ENCODE measurements around the gene TRMT1. TPM values are rescaled to one million over a fixed set of nuclear protein-coding genes. Genes with fewer than 3 reads are reported as not detected.

The TRMT1 gene
- total RNA-seq, 2 experiments from 2014 or later = 29.4 to 29.7 TPM

GRCh38 chr19:13095934-13096927 is 20.3 kb downstream of the TRMT1 start:
- Mint-ChIP-seq H3K27me3 (peaks cover 34% of the 10 kb centered on the region), H3K4me1 (peaks cover 47% of the 10 kb centered on the region), H3K36me3 (ENCODE audit: low read depth) (peaks cover 8% of the 10 kb centered on the region), H3K27ac (no peak overlapping the region), H3K4me3 (no peak overlapping the region), H3K9me3 (peaks cover 4% of the 10 kb centered on the region)
- ChIA-PET CTCF (interaction anchor here (0.6 to 4.4 kb wide), 7 partner anchors 9 to 211 kb away, joined by 3 to 67 read pairs (median 3); no protein-coding TSS in a partner anchor), POLR2A (interaction anchor here (1.1 to 2.3 kb wide), 2 partner anchors 57 to 130 kb away, joined by 3 to 8 read pairs; no protein-coding TSS in a partner anchor)
- peak; percentile 22 for DNase-seq

GRCh38 chr19:13095393-13095784 is 21.2 kb downstream of the TRMT1 start:
- Mint-ChIP-seq H3K27me3 (peaks cover 34% of the 10 kb centered on the region), H3K9me3 (peaks cover 4% of the 10 kb centered on the region), H3K4me1 (peaks cover 44% of the 10 kb centered on the region), H3K36me3 (ENCODE audit: low read depth) (peaks cover 8% of the 10 kb centered on the region), H3K4me3 (no peak overlapping the region), H3K27ac (no peak overlapping the region)
- POLR2A ChIA-PET = interaction anchor here (1.1 to 2.3 kb wide), 3 partner anchors 34 to 130 kb away, joined by 3 to 8 read pairs (median 4); no protein-coding TSS in a partner anchor
- DNase-seq = no peak
- CTCF ChIA-PET = interaction anchor here (1.3 to 4.4 kb wide), 8 partner anchors 9 to 130 kb away, joined by 3 to 67 read pairs (median 8); no protein-coding TSS in a partner anchor

- no peak overlapping the region for H3K4me3 Mint-ChIP-seq
- DNase-seq = peak; percentile 24
- peaks cover 34% of the 10 kb centered on the region for H3K27me3 Mint-ChIP-seq
- CTCF ChIA-PET = interaction anchor here (1.2 to 4.4 kb wide), 10 partner anchors 10 to 130 kb away, joined by 3 to 67 read pairs (median 7); no protein-coding TSS in a partner anchor
- H3K4me1 Mint-ChIP-seq = peaks cover 39% of the 10 kb centered on the region
- peaks cover 4% of the 10 kb centered on the region for H3K36me3 Mint-ChIP-seq (ENCODE audit: low read depth)
- no peak overlapping the region for H3K27ac Mint-ChIP-seq
- POLR2A ChIA-PET = interaction anchor here (0.9 to 2.3 kb wide), 4 partner anchors 34 to 118 kb away, joined by 3 to 8 read pairs (median 4); no protein-coding TSS in a partner anchor
- no peaks in the 10 kb centered on the region for H3K9me3 Mint-ChIP-seq
These were observed 21.7 kb downstream of the TRMT1 start for GRCh38 chr19:13094771-13095392.

- no peak overlapping the region for H3K27ac Mint-ChIP-seq
- H3K27me3 Mint-ChIP-seq = peaks cover 33% of the 10 kb centered on the region
- DNase-seq = no peak
- ChIA-PET CTCF (interaction anchor here (0.6 to 4.4 kb wide), 17 partner anchors 9 to 231 kb away, joined by 3 to 67 read pairs (median 5); no protein-coding TSS in a partner anchor), POLR2A (interaction anchor here (0.6 to 1.3 kb wide), 6 partner anchors 12 to 118 kb away, joined by 3 to 6 read pairs (median 4); partner anchors contain the start of gene NACC1)
- peaks cover 2% of the 10 kb centered on the region for H3K36me3 Mint-ChIP-seq (ENCODE audit: low read depth)
- no peaks in the 10 kb centered on the region for H3K9me3 Mint-ChIP-seq
- no peak overlapping the region for H3K4me3 Mint-ChIP-seq
- peaks cover 34% of the 10 kb centered on the region for H3K4me1 Mint-ChIP-seq
These were observed 22.4 kb downstream of the TRMT1 start for GRCh38 chr19:13094106-13094504.

- POLR2A ChIA-PET = interaction anchor here (0.9 to 1.3 kb wide), 6 partner anchors 11 to 126 kb away, joined by 3 to 6 read pairs (median 4); partner anchors contain the start of gene NACC1
- Mint-ChIP-seq H3K36me3 (ENCODE audit: low read depth) (no peaks in the 10 kb centered on the region), H3K9me3 (no peaks in the 10 kb centered on the region), H3K4me3 (no peak overlapping the region), H3K27me3 (peaks cover 31% of the 10 kb centered on the region), H3K4me1 (peaks cover 30% of the 10 kb centered on the region), H3K27ac (no peak overlapping the region)
- CTCF ChIA-PET = interaction anchor here (0.6 to 4.4 kb wide), 18 partner anchors 8 to 230 kb away, joined by 3 to 67 read pairs (median 5); no protein-coding TSS in a partner anchor
- peak; percentile 85 for DNase-seq
These were observed 23.0 kb downstream of the TRMT1 start for GRCh38 chr19:13093407-13094105.

DNA sequence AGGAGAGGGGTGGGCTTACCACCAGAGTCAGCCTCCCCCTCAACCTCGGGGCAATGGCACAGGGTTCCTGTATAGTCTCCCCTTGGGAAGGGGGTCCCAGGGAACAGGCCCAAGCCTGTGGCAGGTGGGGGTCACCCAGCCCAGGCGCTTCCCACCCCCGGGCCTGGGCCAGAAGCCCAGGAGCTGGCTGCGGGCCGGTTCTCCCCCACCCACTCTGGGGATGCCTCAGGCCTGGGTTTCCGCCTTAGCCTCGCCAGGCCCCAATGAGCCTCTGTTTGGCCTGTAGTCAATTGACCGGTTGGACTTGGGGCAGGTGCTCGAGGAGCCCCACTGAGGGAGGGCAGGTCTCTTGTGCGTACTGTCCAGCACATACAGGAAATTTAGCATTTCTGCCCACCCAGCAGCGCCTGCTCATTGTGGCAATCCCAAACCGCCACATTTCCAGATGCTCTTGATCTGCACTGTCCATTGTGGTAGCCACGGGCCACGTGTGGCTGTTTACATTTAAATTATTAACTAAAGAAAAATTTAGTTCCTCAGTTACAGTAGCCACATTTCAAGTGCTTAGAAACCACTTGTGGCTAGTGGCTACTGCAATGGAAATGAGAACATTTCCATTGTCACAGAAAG is 23.8 kb downstream of the TRMT1 start:
- DNase-seq = no peak
- H3K4me1 Mint-ChIP-seq = peaks cover 22% of the 10 kb centered on the region
- H3K36me3 Mint-ChIP-seq (ENCODE audit: low read depth) = no peaks in the 10 kb centered on the region
- no peak overlapping the region for H3K4me3 Mint-ChIP-seq
- ChIA-PET POLR2A (interaction anchor here (1.0 kb wide), 1 partner anchor 125 kb away, joined by 3 read pairs; no protein-coding TSS in a partner anchor), CTCF (interaction anchor here (0.9 to 4.4 kb wide), 6 partner anchors 24 to 128 kb away, joined by 3 to 67 read pairs (median 15); no protein-coding TSS in a partner anchor)
- no peaks in the 10 kb centered on the region for H3K9me3 Mint-ChIP-seq
- no peak overlapping the region for H3K27ac Mint-ChIP-seq
- H3K27me3 Mint-ChIP-seq = peaks cover 25% of the 10 kb centered on the region

- H3K4me3 Mint-ChIP-seq = no peak overlapping the region
- peaks cover 20% of the 10 kb centered on the region for H3K4me1 Mint-ChIP-seq
- peaks cover 21% of the 10 kb centered on the region for H3K27me3 Mint-ChIP-seq
- POLR2A ChIA-PET = no interaction called here
- DNase-seq = no peak
- H3K36me3 Mint-ChIP-seq (ENCODE audit: low read depth) = no peaks in the 10 kb centered on the region
- no peaks in the 10 kb centered on the region for H3K9me3 Mint-ChIP-seq
- no peak overlapping the region for H3K27ac Mint-ChIP-seq
- CTCF ChIA-PET = interaction anchor here (1.0 to 1.1 kb wide), 2 partner anchors 12 to 31 kb away, joined by 3 to 8 read pairs; no protein-coding TSS in a partner anchor
These were observed 24.4 kb downstream of the TRMT1 start for GRCh38 chr19:13092158-13092543.

- POLR2A ChIA-PET = no interaction called here
- CTCF ChIA-PET = interaction anchor here (0.8 to 1.1 kb wide), 3 partner anchors 13 to 112 kb away, joined by 3 to 8 read pairs (median 3); no protein-coding TSS in a partner anchor
- no peak for DNase-seq
- H3K9me3 Mint-ChIP-seq = no peaks in the 10 kb centered on the region
- H3K27ac Mint-ChIP-seq = no peak overlapping the region
- H3K27me3 Mint-ChIP-seq = peaks cover 17% of the 10 kb centered on the region
- no peak overlapping the region for H3K4me3 Mint-ChIP-seq
- no peaks in the 10 kb centered on the region for H3K36me3 Mint-ChIP-seq (ENCODE audit: low read depth)
- peaks cover 16% of the 10 kb centered on the region for H3K4me1 Mint-ChIP-seq
These were observed 25.0 kb downstream of the TRMT1 start for GRCh38 chr19:13091400-13092157.

- H3K9me3 Mint-ChIP-seq = no peaks in the 10 kb centered on the region
- H3K4me3 Mint-ChIP-seq = no peak overlapping the region
- H3K4me1 Mint-ChIP-seq = peaks cover 10% of the 10 kb centered on the region
- peaks cover 14% of the 10 kb centered on the region for H3K27me3 Mint-ChIP-seq
- no peak for DNase-seq
- H3K27ac Mint-ChIP-seq = no peak overlapping the region
- no peaks in the 10 kb centered on the region for H3K36me3 Mint-ChIP-seq (ENCODE audit: low read depth)
- ChIA-PET CTCF (interaction anchor here (0.8 to 1.9 kb wide), 2 partner anchors 111 to 113 kb away, joined by 3 to 9 read pairs; no protein-coding TSS in a partner anchor), POLR2A (no interaction called here)
These were observed 25.9 kb downstream of the TRMT1 start for GRCh38 chr19:13090511-13091231.

DNA sequence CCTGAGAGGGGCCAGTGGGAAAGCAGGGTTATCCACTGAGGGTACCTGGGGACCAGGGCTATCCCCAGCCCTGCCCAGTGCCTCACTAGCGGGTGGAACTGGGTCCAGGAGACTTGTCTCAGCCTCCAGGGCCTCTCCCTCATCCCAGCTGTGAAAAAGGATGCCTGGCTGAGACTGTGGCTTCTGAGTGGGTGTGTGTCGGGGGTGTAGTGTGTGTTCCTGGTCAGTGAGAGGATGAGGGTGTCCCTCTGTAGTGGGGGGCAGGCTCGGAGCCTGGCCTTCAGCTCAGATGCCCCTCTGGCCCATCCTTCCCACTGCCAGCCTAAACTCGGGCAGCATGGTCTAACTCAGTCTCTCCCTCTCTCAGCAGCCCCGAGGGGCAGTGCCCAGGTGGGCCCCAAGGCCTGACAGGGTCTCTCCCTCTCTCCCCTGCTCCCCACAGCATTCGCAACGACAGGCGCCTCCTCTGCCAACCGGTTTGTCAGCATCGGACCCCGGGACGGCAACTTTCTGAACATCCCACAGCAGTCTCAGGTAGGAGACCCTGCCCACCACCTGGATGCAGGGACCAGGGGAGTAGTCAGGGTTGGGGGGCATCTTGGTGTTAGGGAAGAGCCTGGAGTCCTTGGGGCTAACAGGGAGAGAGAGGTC is 26.6 kb downstream of the TRMT1 start:
- no peak overlapping the region for H3K4me3 Mint-ChIP-seq
- no peaks in the 10 kb centered on the region for H3K36me3 Mint-ChIP-seq (ENCODE audit: low read depth)
- no peak overlapping the region for H3K27ac Mint-ChIP-seq
- H3K9me3 Mint-ChIP-seq = no peaks in the 10 kb centered on the region
- POLR2A ChIA-PET = no interaction called here
- CTCF ChIA-PET = interaction anchor here (1.9 kb wide), 1 partner anchor 113 kb away, joined by 9 read pairs; no protein-coding TSS in a partner anchor
- no peak for DNase-seq
- H3K4me1 Mint-ChIP-seq = peaks cover 10% of the 10 kb centered on the region
- peaks cover 15% of the 10 kb centered on the region for H3K27me3 Mint-ChIP-seq
